Effector memory CD4-positive, alpha-beta T cell (primary cell): Measurements from ENCODE around the gene PLA2G2E.

Experiments
- DNase-seq, 3 donors: peaks; one replicate each; pipeline ENCODE4 v3.0.0-alpha.2; 2020
- H3K27ac ChIP-seq: 2 replicates; pipeline ENCODE4 v1.7.0; 2013; ENCODE audit warnings: mild to moderate bottlenecking, low read length, moderate library complexity; ENCODE audit not compliant: insufficient read depth, poor library complexity, severe bottlenecking
- H3K27me3 ChIP-seq: replicated peaks from 2 replicates; pipeline ENCODE4 v1.7.0; 2013; ENCODE audit warnings: mild to moderate bottlenecking, low read length; ENCODE audit not compliant: insufficient read depth, control insufficient read depth, poor library complexity, severe bottlenecking
- H3K36me3 ChIP-seq: 2 replicates; pipeline ENCODE4 v1.7.0; 2013; ENCODE audit warnings: mild to moderate bottlenecking, low read length, moderate library complexity; ENCODE audit not compliant: control insufficient read depth, insufficient read depth
- H3K4me1 ChIP-seq: 2 replicates; pipeline ENCODE4 v1.7.0; 2013; ENCODE audit warnings: low read length, mild to moderate bottlenecking; ENCODE audit not compliant: control insufficient read depth, insufficient read depth, poor library complexity, severe bottlenecking
- H3K4me3 ChIP-seq: 2 replicates; pipeline ENCODE4 v1.7.0; 2013; ENCODE audit warnings: low read length, low read depth, mild to moderate bottlenecking; ENCODE audit not compliant: insufficient read depth, poor library complexity, severe bottlenecking
- H3K9me3 ChIP-seq: 2 replicates; pipeline ENCODE4 v1.7.0; 2013; ENCODE audit warnings: mild to moderate bottlenecking, low read length, moderate library complexity; ENCODE audit not compliant: control insufficient read depth
- total RNA-seq, 3 donors: gene quantifications; one replicate each; lab custom pipeline; 2026; lab: John Stamatoyannopoulos, UW

PLA2G2E gene, protein sequence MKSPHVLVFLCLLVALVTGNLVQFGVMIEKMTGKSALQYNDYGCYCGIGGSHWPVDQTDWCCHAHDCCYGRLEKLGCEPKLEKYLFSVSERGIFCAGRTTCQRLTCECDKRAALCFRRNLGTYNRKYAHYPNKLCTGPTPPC
- 0 reads per million in 3 donors for total RNA-seq

DNA sequence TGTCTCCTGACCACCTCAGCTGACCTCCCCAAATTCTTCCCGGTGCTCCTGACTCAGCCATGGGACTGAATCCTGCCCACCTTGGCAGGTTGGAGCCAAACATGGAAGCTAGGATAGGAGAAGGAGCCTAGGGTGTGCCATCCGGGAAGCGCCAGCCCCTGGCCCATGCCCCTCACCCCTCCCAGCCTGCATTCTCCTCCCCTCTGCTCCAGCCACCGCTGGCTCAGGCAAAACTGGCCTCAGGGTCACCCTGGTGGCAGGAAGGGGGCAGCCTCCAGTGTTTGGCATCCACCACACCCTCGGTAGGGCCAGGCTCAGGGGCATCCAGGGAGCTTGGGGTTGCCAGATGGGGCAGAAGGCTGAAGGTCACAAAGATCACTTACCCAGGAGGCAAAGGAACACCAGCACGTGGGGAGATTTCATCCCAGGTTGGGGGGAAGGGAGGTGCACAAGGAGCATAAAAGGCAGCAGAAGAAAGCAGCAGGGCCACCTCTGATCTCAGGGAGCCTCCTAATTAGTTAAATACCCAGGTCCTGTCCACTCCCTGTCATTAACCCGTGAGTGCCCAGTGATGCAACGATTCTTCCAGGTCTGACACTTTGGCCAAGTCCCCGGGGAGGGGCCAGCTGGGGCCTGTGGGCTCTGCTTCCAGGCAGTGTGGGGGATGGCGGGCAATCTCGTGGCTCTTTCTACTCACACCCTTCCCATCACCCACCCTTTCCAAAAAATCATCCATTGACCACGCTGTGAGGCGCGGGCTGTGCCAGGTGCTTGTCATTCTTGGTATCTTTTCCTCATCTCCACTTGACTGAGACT lies at the start of gene PLA2G2E:
Gene PLA2G2E, minus strand, starts transcription at position 481 of the 816 bp plus-strand sequence. Its CDS starts 58 bp downstream, at position 423.
- Histone ChIP-seq H3K27me3 (no peaks in the 10 kb centered on the region), H3K4me3 (no peak within 1 kb of the TSS), H3K36me3 (no peaks in the 10 kb centered on the region), H3K27ac (no peak within 1 kb of the TSS), H3K4me1 (no peaks in the 10 kb centered on the region), H3K9me3 (no peaks in the 10 kb centered on the region)
- DNase-seq = no peak

- Histone ChIP-seq H3K36me3 (no peaks in the 10 kb centered on the region), H3K27ac (no peak overlapping the region), H3K27me3 (no peaks in the 10 kb centered on the region), H3K4me3 (no peak overlapping the region), H3K4me1 (no peaks in the 10 kb centered on the region), H3K9me3 (no peaks in the 10 kb centered on the region)
- DNase-seq = no peak
Measured at GRCh38 chr1:19971664-19972063, 48.2 kb upstream of the PLA2G2E start.

DNA sequence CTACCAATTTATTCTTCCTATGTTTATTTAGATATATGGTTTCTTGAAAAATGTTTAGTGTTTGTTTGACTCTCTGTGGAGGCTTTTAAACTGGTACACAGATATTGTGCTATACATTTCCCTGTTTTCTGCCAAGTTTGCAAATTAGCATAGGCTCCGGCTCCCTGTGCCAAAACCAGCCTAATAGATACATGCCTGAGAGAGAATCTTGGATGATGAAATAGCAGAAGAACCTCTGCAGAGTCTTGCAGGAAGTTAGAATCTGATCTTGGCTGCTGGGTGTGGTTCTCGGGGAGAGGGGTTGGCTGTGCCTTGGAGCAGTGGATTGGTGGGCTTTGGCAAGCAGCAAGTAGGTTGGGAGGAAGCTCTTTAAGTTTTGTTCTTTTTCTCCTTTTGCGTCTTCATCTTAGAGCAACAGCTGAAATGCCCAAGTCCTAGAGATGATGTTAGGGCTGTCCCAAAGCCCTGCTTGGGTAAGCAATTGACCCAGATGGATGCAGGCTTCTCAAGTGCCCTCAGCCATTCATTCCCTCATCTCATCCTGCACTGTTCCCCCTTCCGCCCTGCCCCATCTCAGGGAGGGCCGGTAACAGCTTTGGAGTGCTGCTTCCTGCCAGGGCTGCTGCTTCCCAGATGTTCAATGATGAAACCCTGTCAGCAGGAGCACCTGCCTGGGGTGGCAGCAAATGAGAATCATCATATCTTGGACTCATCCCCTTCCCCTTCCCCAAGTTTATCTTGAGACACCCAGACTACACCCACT lies 46.7 kb upstream of the PLA2G2E start:
- no peak overlapping the region for H3K27ac ChIP-seq
- H3K27me3 ChIP-seq = no peaks in the 10 kb centered on the region
- H3K4me1 ChIP-seq = no peaks in the 10 kb centered on the region
- no peaks in the 10 kb centered on the region for H3K36me3 ChIP-seq
- no peaks in the 10 kb centered on the region for H3K9me3 ChIP-seq
- no peak for DNase-seq
- H3K4me3 ChIP-seq = no peak overlapping the region

DNA sequence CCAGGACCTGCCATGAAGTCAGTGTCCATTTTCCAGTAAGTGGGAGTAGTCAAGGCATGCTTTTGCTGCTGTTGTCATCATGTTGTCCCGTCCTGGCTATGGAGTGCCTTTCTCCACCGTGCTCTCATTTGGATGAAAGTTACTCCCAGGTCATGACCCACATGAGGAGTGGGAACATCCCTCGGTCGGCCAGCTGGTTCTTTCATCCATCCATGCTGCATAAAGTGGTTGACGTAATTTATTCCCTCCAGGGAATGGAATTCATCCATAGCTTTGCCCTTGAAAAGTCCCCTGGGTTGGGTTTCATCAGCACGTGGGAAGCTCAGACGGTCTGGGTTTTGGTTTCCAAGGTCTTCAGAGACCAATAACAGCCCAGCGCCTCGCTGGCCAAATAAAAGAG lies 44.4 kb upstream of the PLA2G2E start:
- H3K36me3 ChIP-seq = no peaks in the 10 kb centered on the region
- H3K4me1 ChIP-seq = no peaks in the 10 kb centered on the region
- no peak overlapping the region for H3K27ac ChIP-seq
- no peak overlapping the region for H3K4me3 ChIP-seq
- no peaks in the 10 kb centered on the region for H3K27me3 ChIP-seq
- DNase-seq = no peak
- no peaks in the 10 kb centered on the region for H3K9me3 ChIP-seq

- DNase-seq = no peak
- Histone ChIP-seq H3K36me3 (no peaks in the 10 kb centered on the region), H3K27me3 (no peaks in the 10 kb centered on the region), H3K4me1 (no peaks in the 10 kb centered on the region), H3K9me3 (no peaks in the 10 kb centered on the region), H3K4me3 (no peak overlapping the region), H3K27ac (no peak overlapping the region)
Measured at GRCh38 chr1:19964542-19964941, 41.1 kb upstream of the PLA2G2E start.

GRCh38 chr1:19963636-19964035 lies 40.2 kb upstream of the PLA2G2E start:
- Histone ChIP-seq H3K4me3 (no peak overlapping the region), H3K9me3 (no peaks in the 10 kb centered on the region), H3K36me3 (no peaks in the 10 kb centered on the region), H3K4me1 (no peaks in the 10 kb centered on the region), H3K27me3 (no peaks in the 10 kb centered on the region), H3K27ac (no peak overlapping the region)
- no peak for DNase-seq

- Histone ChIP-seq H3K36me3 (no peaks in the 10 kb centered on the region), H3K27ac (no peak overlapping the region), H3K9me3 (no peaks in the 10 kb centered on the region), H3K27me3 (no peaks in the 10 kb centered on the region), H3K4me3 (no peak overlapping the region), H3K4me1 (no peaks in the 10 kb centered on the region)
- DNase-seq = no peak
Measured at GRCh38 chr1:19960591-19960990, 37.2 kb upstream of the PLA2G2E start.

DNA sequence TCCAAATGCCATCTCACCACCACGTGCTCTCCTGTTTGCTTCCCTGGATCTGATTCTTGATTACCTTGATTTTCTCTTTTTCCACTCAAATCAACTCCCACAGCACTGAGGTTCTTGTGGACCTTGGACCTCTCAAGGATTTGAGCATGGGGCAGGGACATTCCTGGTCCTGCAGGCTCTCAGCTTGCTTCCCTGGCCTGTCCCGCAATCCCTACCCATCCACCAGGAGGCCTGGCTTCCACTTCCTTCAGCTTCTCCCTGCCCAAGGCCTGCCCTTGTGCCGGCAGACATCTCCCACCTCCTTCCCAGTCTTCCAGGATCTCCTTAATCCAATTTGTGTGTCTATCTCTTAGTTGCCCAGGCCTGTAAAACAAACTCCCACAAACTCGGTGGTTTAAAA lies 34.4 kb upstream of the PLA2G2E start:
- Histone ChIP-seq H3K27ac (no peak overlapping the region), H3K36me3 (no peaks in the 10 kb centered on the region), H3K4me1 (no peaks in the 10 kb centered on the region), H3K27me3 (no peaks in the 10 kb centered on the region), H3K4me3 (no peak overlapping the region), H3K9me3 (no peaks in the 10 kb centered on the region)
- no peak for DNase-seq

- H3K27me3 ChIP-seq = no peaks in the 10 kb centered on the region
- H3K27ac ChIP-seq = no peak overlapping the region
- no peaks in the 10 kb centered on the region for H3K36me3 ChIP-seq
- no peaks in the 10 kb centered on the region for H3K4me1 ChIP-seq
- no peak for DNase-seq
- H3K9me3 ChIP-seq = no peaks in the 10 kb centered on the region
- H3K4me3 ChIP-seq = no peak overlapping the region
Measured at GRCh38 chr1:19955534-19956170, 32.2 kb upstream of the PLA2G2E start.
